ENCODE measurements around the gene SLC34A1. TPM values are rescaled to one million over a fixed set of nuclear protein-coding genes. Genes with fewer than 3 reads are reported as not detected.
"Not testable (repeated sequence)": the region's sequence is repeated elsewhere in the genome, so short reads cannot be mapped to it uniquely, and the experiment has no call there.

The SLC34A1 gene
- total and polyA plus RNA-seq, 4 donors: not detected

DNA sequence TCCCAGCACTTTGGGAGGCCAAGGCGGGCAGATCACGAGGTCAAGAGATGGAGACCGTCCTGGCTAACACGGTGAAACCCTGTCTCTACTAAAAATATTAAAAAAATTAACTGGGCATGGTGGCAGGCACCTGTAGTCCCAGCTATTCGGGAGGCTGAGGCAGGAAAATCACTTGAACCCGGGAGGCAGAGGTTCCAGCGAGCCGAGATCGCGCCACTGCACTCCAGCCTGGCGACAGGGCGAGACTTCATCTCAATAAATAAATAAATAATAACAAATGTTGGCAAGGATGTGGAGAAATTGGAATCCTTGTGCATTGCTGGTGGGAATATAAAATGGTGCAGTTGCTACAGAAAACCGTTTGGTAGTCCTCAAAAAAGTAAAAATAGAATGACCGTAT, 41.2 kb upstream of the SLC34A1 start:
- intact Hi-C loops (cut with DNase I); H3K27ac ChIP-seq (ENCODE audit: low read depth in 1 of 2, low read length in 2 of 2); H3K4me1 ChIP-seq (ENCODE audit: control insufficient read depth in 1 of 2, insufficient read depth in 2 of 2, low read length in 2 of 2); H3K9me3 ChIP-seq (ENCODE audit: control insufficient read depth, low read length); H3K27me3 ChIP-seq (ENCODE audit: control insufficient read depth in 1 of 2, insufficient read depth in 2 of 2, low read length in 1 of 2); H3K36me3 ChIP-seq (ENCODE audit: control insufficient read depth in 1 of 2, insufficient read depth in 2 of 2, low read length in 1 of 2); H3K4me3 ChIP-seq (ENCODE audit: low read length in 2 of 2); ATAC-seq (ENCODE audit: low FRiP score): not testable (repeated sequence)
- WGBS, 2 donors: 91% methylated on average over 14 of the region's 14 CpGs
- peak in 1 of 2 donors; percentile 34 for DNase-seq

DNA sequence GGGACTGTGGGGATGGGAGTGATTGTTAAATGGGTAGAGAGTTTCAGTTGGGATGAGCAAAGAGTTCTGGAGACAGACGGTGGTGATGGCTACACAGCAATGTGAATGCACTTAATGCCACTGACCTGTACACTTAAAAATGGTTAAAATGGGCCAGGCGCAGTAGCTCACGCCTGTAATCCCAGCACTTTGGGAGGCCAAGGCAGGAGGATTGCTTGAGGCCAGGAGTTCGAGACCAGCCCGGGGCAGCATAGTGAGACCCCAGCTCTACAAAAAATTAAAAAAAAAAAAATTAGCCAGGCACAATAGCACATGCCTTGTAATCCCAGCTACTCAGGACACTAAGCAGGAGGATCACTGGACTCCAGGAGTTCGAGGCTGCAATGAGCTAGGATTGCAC, 40.5 kb upstream of the SLC34A1 start:
- 95% methylated on average over 6 of the region's 6 CpGs for WGBS, 2 donors
- peaks cover 0 to 1% of the 10 kb centered on the region in 2 donors for H3K36me3 ChIP-seq (ENCODE audit: control insufficient read depth in 1 of 2, insufficient read depth in 2 of 2, low read length in 1 of 2)
- DNase-seq: peak in 1 of 2 donors; percentile 16

GRCh38 chr5:177344891-177345290, 39.3 kb upstream of the SLC34A1 start:
- intact Hi-C loops (cut with DNase I): no loop called here
- 96 to 98% methylated on average over 6 of the region's 6 CpGs for WGBS, 2 donors
- no peaks in the 10 kb centered on the region for H3K4me1 ChIP-seq (ENCODE audit: control insufficient read depth in 1 of 2, insufficient read depth in 2 of 2, low read length in 2 of 2)
- no peak overlapping the region for H3K4me3 ChIP-seq (ENCODE audit: low read length in 2 of 2)
- no peaks in the 10 kb centered on the region for H3K27me3 ChIP-seq (ENCODE audit: control insufficient read depth in 1 of 2, insufficient read depth in 2 of 2, low read length in 1 of 2)
- no peaks in the 10 kb centered on the region for H3K9me3 ChIP-seq (ENCODE audit: control insufficient read depth, low read length)
- peaks cover 0 to 3% of the 10 kb centered on the region in 2 donors for H3K36me3 ChIP-seq (ENCODE audit: control insufficient read depth in 1 of 2, insufficient read depth in 2 of 2, low read length in 1 of 2)
- no peak overlapping the region for H3K27ac ChIP-seq (ENCODE audit: low read depth in 1 of 2, low read length in 2 of 2)
- DNase-seq (peak in 1 of 2 donors; percentile 5), ATAC-seq (ENCODE audit: low FRiP score) (no peak)

More for the DNA sequence above, 40.5 kb upstream of the SLC34A1 start:
- H3K4me3 ChIP-seq (ENCODE audit: low read length in 2 of 2): no peak overlapping the region
- H3K9me3 ChIP-seq (ENCODE audit: control insufficient read depth, low read length): no peaks in the 10 kb centered on the region
- H3K27ac ChIP-seq (ENCODE audit: low read depth in 1 of 2, low read length in 2 of 2): no peak overlapping the region
- no peaks in the 10 kb centered on the region for H3K27me3 ChIP-seq (ENCODE audit: control insufficient read depth in 1 of 2, insufficient read depth in 2 of 2, low read length in 1 of 2)
- no peaks in the 10 kb centered on the region for H3K4me1 ChIP-seq (ENCODE audit: control insufficient read depth in 1 of 2, insufficient read depth in 2 of 2, low read length in 2 of 2)
- intact Hi-C loops (cut with DNase I): no loop called here
- no peak for ATAC-seq (ENCODE audit: low FRiP score)

DNA sequence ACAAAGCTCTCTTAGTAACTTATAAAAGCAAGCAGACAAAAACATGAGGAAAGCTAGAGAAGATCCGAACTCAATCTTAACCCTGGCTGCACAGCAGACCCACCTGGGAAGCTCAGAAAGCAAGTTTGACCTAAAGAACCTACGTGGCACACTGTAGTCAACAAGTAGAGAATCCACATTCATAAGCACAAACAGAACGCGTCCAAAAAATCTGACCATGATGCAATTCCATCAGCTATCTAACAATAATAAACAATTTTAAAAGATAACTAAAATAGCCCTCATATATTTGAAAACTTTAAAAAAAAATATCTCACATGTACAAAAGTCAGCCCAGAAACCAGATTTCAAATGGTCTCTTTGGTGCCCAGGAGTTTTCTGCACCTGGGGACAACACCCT, 37.4 kb upstream of the SLC34A1 start:
- no peaks in the 10 kb centered on the region for H3K27me3 ChIP-seq (ENCODE audit: control insufficient read depth in 1 of 2, insufficient read depth in 2 of 2, low read length in 1 of 2)
- no peak overlapping the region for H3K27ac ChIP-seq (ENCODE audit: low read depth in 1 of 2, low read length in 2 of 2)
- no peak overlapping the region for H3K4me3 ChIP-seq (ENCODE audit: low read length in 2 of 2)
- peaks cover 0 to 3% of the 10 kb centered on the region in 2 donors for H3K4me1 ChIP-seq (ENCODE audit: control insufficient read depth in 1 of 2, insufficient read depth in 2 of 2, low read length in 2 of 2)
- H3K36me3 ChIP-seq (ENCODE audit: control insufficient read depth in 1 of 2, insufficient read depth in 2 of 2, low read length in 1 of 2): peaks cover 0 to 3% of the 10 kb centered on the region in 2 donors
- ATAC-seq (ENCODE audit: low FRiP score) (no peak), DNase-seq (peak in 1 of 2 donors; percentile 3)
- intact Hi-C loops (cut with DNase I): no loop called here
- WGBS, 2 donors: 54 to 65% methylated on average over 4 of the region's 4 CpGs
- no peaks in the 10 kb centered on the region for H3K9me3 ChIP-seq (ENCODE audit: control insufficient read depth, low read length)

DNA sequence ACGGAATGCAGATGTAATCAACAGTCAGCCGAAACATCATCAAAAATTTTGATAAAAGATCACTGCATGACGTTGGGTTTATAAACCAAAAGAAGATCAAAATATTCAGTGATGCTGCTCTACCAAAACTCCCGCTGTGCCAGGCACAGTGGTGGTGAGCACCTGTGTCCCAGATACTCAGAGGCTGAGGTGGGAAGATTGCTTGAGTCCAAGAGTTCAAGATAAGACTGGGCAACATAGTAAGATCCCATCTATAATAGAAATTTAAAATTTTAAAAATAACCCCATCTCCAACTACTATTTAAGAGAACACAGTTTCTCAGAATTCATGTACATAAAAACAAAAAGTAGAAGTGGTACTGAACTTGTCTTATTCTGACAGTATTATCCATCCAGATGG, 36.5 kb upstream of the SLC34A1 start:
- Histone ChIP-seq H3K4me1 (ENCODE audit: control insufficient read depth in 1 of 2, insufficient read depth in 2 of 2, low read length in 2 of 2) (peaks cover 0 to 3% of the 10 kb centered on the region in 2 donors), H3K27me3 (ENCODE audit: control insufficient read depth in 1 of 2, insufficient read depth in 2 of 2, low read length in 1 of 2) (no peaks in the 10 kb centered on the region), H3K4me3 (ENCODE audit: low read length in 2 of 2) (no peak overlapping the region), H3K9me3 (ENCODE audit: control insufficient read depth, low read length) (no peaks in the 10 kb centered on the region), H3K36me3 (ENCODE audit: control insufficient read depth in 1 of 2, insufficient read depth in 2 of 2, low read length in 1 of 2) (peaks cover 0 to 1% of the 10 kb centered on the region in 2 donors), H3K27ac (ENCODE audit: low read depth in 1 of 2, low read length in 2 of 2) (no peak overlapping the region)
- 83 to 85% methylated on average over 4 of the region's 4 CpGs for WGBS, 2 donors
- DNase-seq (no peak), ATAC-seq (ENCODE audit: low FRiP score) (no peak)
- intact Hi-C loops (cut with DNase I): no loop called here

DNA sequence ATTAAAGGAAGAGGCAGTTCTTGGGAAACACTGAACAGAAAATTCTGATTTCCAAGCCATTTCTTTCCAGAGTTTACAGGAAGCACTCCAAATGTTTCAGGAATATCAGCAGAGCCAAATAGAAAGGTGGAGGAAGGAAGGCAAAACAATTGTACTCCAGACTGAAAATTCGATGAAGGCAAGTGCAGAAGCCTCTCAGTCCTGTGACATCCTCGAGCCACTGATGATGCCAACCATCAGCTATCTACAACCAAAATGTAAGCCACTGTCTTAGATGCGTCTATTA, 34.9 kb upstream of the SLC34A1 start:
- H3K27me3 ChIP-seq (ENCODE audit: control insufficient read depth in 1 of 2, insufficient read depth in 2 of 2, low read length in 1 of 2): no peaks in the 10 kb centered on the region
- intact Hi-C loops (cut with DNase I): no loop called here
- WGBS, 2 donors: 75 to 77% methylated on average over 3 of the region's 3 CpGs
- H3K36me3 ChIP-seq (ENCODE audit: control insufficient read depth in 1 of 2, insufficient read depth in 2 of 2, low read length in 1 of 2): peaks cover 0 to 1% of the 10 kb centered on the region in 2 donors
- H3K9me3 ChIP-seq (ENCODE audit: control insufficient read depth, low read length): no peaks in the 10 kb centered on the region
- no peak overlapping the region for H3K27ac ChIP-seq (ENCODE audit: low read depth in 1 of 2, low read length in 2 of 2)
- peaks cover 0 to 3% of the 10 kb centered on the region in 2 donors for H3K4me1 ChIP-seq (ENCODE audit: control insufficient read depth in 1 of 2, insufficient read depth in 2 of 2, low read length in 2 of 2)
- DNase-seq (no peak), ATAC-seq (ENCODE audit: low FRiP score) (no peak)
- H3K4me3 ChIP-seq (ENCODE audit: low read length in 2 of 2): no peak overlapping the region

DNA sequence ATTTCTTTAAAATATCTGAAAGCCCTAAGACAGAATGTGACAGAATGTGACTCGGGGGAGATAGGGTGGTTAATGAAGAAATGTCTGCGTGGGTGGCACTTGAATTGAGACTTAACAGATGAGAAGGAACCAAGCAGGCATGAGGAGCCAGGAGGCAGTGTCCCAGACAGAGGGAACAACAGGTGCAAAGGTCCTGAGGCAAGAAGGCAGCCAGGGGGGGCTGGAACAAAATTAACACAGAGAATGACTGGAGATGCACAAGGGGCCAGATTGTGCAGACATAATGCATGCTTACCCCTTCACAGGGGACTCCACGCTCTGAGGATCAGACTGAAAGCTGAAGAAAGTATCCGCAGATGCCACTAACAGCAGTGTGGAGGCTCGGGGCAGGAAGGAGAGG, 34.5 kb upstream of the SLC34A1 start:
- no peak for DNase-seq
- no peaks in the 10 kb centered on the region for H3K9me3 ChIP-seq (ENCODE audit: control insufficient read depth, low read length)
- peaks cover 0 to 3% of the 10 kb centered on the region in 2 donors for H3K4me1 ChIP-seq (ENCODE audit: control insufficient read depth in 1 of 2, insufficient read depth in 2 of 2, low read length in 2 of 2)
- H3K36me3 ChIP-seq (ENCODE audit: control insufficient read depth in 1 of 2, insufficient read depth in 2 of 2, low read length in 1 of 2): peaks cover 0 to 1% of the 10 kb centered on the region in 2 donors
- no peaks in the 10 kb centered on the region for H3K27me3 ChIP-seq (ENCODE audit: control insufficient read depth in 1 of 2, insufficient read depth in 2 of 2, low read length in 1 of 2)
- ATAC-seq (ENCODE audit: low FRiP score): no peak
- no peak overlapping the region for H3K27ac ChIP-seq (ENCODE audit: low read depth in 1 of 2, low read length in 2 of 2)
- WGBS, 2 donors: 86 to 87% methylated on average over 5 of the region's 5 CpGs
- H3K4me3 ChIP-seq (ENCODE audit: low read length in 2 of 2): no peak overlapping the region
- intact Hi-C loops (cut with DNase I): no loop called here

DNA sequence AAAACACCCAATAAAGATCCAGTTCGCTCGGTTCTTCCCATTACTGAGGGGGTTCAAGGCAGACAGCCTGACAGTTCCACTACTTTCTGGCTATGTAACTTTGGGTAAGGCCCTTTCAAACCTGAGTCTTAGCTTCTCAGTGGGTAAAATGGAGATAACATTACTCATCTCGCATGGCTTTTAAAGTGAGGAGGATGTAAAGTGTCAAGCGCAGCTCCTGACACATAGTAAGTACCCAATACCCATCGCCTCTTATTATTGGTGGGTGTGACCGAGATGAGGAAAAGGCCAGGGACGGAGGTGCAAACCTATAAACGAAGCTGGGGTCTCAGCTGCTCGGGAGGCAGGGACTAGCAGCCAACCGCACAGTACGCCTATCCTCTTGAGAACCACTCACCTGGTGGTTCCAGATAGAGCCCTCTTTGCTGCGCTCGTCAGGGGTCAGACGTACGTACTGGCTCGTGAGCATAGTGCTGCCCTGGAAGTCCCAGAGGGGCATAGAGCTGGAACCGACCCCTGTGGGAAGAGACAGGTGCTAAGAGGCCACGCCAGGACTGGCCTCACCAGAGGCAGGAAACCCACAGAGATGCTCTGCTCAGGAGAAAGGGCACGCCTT, 33.4 kb upstream of the SLC34A1 start:
- Histone ChIP-seq H3K36me3 (ENCODE audit: control insufficient read depth in 1 of 2, insufficient read depth in 2 of 2, low read length in 1 of 2) (peaks cover 0 to 1% of the 10 kb centered on the region in 2 donors), H3K9me3 (ENCODE audit: control insufficient read depth, low read length) (no peaks in the 10 kb centered on the region), H3K4me1 (ENCODE audit: control insufficient read depth in 1 of 2, insufficient read depth in 2 of 2, low read length in 2 of 2) (peaks cover 0 to 3% of the 10 kb centered on the region in 2 donors), H3K4me3 (ENCODE audit: low read length in 2 of 2) (peak overlapping the region; percentile 62 to 77), H3K27me3 (ENCODE audit: control insufficient read depth in 1 of 2, insufficient read depth in 2 of 2, low read length in 1 of 2) (no peaks in the 10 kb centered on the region), H3K27ac (ENCODE audit: low read depth in 1 of 2, low read length in 2 of 2) (peak overlapping the region; percentile 31 to 81)
- DNase-seq (peak in 1 of 2 donors; percentile 47), ATAC-seq (ENCODE audit: low FRiP score) (peak; percentile 19)
- intact Hi-C loops (cut with DNase I): no loop called here
- WGBS, 2 donors: 12 to 14% methylated on average over 19 of the region's 19 CpGs
